Calu3 (cell line): ENCODE measurements around the gene ALAD. TPM values are rescaled to one million over a fixed set of nuclear protein-coding genes. Genes with fewer than 3 reads are reported as not detected.
A peak's percentile ranks its signal among the peaks of the same experiment; 100 is the strongest.

Experiments
- BruUV-seq: library from RNA; stranded (reverse); fragments of 400-500 nt; replicated peaks from 2 replicates; lab custom pipeline; 2021; lab: Mats Ljungman, UMichigan
- CTCF ChIA-PET: fragments of 300-600 bp; sonication (Branson Sonifier 250); formaldehyde crosslinking; loops from one replicate; lab custom pipeline; 2022; ENCODE audit warnings: antibody characterized with exemption; lab: Charles Lee
- DNase-seq: peaks from one replicate; pipeline ENCODE4 v3.0.0; 2022
- H3K27ac Mint-ChIP-seq: one replicate; pipeline ENCODE4 v1.8.0; 2022; ENCODE audit warnings: mixed read lengths; ENCODE audit not compliant: unreplicated experiment
- H3K27me3 Mint-ChIP-seq: one replicate; pipeline ENCODE4 v1.8.0; 2022; ENCODE audit warnings: mixed read lengths; ENCODE audit not compliant: unreplicated experiment
- H3K36me3 Mint-ChIP-seq: one replicate; pipeline ENCODE4 v1.8.0; 2022; ENCODE audit warnings: mild to moderate bottlenecking, moderate library complexity, mixed read lengths; ENCODE audit not compliant: insufficient read depth, unreplicated experiment
- H3K4me1 Mint-ChIP-seq: one replicate; pipeline ENCODE4 v1.8.0; 2022; ENCODE audit warnings: mild to moderate bottlenecking, low read depth, mixed read lengths; ENCODE audit not compliant: unreplicated experiment
- H3K4me3 Mint-ChIP-seq: one replicate; pipeline ENCODE4 v1.8.0; 2022; ENCODE audit warnings: mild to moderate bottlenecking, low read depth, moderate library complexity, mixed read lengths; ENCODE audit not compliant: unreplicated experiment
- H3K9me3 Mint-ChIP-seq: one replicate; pipeline ENCODE4 v1.8.0; 2022; ENCODE audit warnings: low read depth, mixed read lengths; ENCODE audit not compliant: unreplicated experiment
- CTCF ChIP-seq: fragments of 200-600 bp; IDR thresholded peaks from one replicate; pipeline ENCODE4 v1.8.0; 2022; ENCODE audit warnings: antibody characterized with exemption; ENCODE audit not compliant: unreplicated experiment
- intact Hi-C: fragments of 100-400 bp; cut with micrococcal nuclease; formaldehyde crosslinking; loops from one replicate; pipeline ENCODE4 v1.10.0; 2022; ENCODE audit not compliant: unreplicated experiment
- total RNA-seq: library from RNA; stranded (reverse); gene quantifications from 2 replicates; pipeline ENCODE4 v1.2.3, GENCODE V29; 2022

Gene ALAD
- total RNA-seq, 1 experiment from 2014 or later = 20.6 TPM

DNA sequence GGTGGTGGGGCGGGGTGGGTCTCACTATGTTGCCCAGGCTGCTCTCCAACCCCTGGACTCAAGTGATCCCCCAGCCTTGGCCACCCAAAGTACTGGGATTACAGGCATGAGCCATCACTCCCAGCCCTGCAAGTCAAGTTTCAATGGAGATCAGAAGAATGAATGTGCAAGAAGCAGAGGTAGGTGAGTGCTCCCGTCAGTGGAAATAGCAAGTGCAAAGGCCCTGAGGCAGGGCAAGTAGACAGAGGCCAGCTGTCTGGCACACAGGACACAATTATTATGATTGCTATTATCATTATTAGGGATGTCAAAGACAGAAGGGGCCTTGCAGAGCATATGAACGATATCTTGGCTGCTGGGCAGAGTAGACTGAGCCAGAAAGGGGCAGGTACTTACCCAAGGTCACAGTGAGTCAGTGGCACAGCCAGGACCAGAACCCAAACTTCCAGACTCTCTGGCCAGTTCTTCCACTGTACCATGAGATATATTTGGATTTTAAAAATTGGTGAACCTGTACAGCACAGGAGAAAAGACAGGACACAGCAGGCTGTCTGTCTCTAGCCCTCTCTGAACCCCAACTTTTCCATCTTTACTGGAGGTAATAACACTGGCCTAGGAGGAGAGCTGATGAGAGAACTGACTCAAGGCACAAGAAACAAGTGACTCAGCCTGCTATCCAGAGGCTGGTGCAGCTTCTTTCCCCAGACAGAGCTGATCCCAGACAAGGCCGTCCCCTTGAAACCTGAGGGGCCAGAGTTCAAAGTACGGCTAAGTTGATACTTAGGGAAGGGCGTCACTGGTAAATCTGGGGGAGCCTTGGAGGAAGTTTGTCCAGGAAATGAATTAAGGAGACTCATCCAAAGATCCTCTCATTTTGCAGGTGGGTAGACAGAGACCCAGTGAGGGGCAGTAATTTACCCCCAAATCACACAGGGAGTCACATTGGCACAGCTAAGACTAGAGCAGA is 25.7 kb downstream of the ALAD start:
- BruUV-seq = no TSS peak
- no peak for TF ChIP-seq CTCF
- intact Hi-C loops = no loop called here
- H3K4me3 Mint-ChIP-seq = peak overlapping the region; percentile 79
- CTCF ChIA-PET = no interaction called here
- peaks cover 39% of the 10 kb centered on the region for H3K36me3 Mint-ChIP-seq
- no peak for DNase-seq
- H3K9me3 Mint-ChIP-seq = no peaks in the 10 kb centered on the region
- H3K4me1 Mint-ChIP-seq = peaks cover 12% of the 10 kb centered on the region
- H3K27me3 Mint-ChIP-seq = no peaks in the 10 kb centered on the region
- H3K27ac Mint-ChIP-seq = peak overlapping the region; percentile 82

GRCh38 chr9:113373676-113374392 is 27.2 kb downstream of the ALAD start:
- Mint-ChIP-seq H3K4me3 (no peak overlapping the region), H3K27ac (no peak overlapping the region), H3K36me3 (peaks cover 37% of the 10 kb centered on the region), H3K9me3 (no peaks in the 10 kb centered on the region), H3K4me1 (peaks cover 4% of the 10 kb centered on the region), H3K27me3 (no peaks in the 10 kb centered on the region)
- intact Hi-C loops = no loop called here
- BruUV-seq = no TSS peak
- DNase-seq = no peak
- CTCF ChIA-PET = interaction anchor here (0.6 kb wide), 1 partner anchor 58 kb away, joined by 3 read pairs; no protein-coding TSS in a partner anchor
- TF ChIP-seq CTCF = no peak

DNA sequence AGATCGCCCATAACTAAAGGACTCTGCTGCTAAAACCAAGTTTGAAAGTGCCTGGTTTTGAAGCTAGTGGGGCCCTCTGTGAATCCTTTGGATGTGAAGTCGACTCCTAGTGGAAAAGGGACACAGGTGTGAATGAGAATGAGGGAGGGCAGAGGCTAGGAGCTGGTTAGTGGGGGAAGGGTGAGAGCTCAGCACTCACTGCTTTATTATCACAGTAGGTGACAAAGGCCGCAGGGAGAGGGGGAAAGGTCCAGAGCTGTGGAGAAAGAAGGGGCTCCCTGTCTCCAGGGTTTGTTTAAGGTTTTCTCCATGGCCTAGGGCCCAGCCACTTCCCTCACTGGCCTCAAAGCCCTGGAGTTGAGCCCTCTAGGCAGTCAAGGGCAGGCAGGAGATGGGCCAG is 27.8 kb downstream of the ALAD start:
- DNase-seq = no peak
- peaks cover 36% of the 10 kb centered on the region for H3K36me3 Mint-ChIP-seq
- no peaks in the 10 kb centered on the region for H3K4me1 Mint-ChIP-seq
- no peak overlapping the region for H3K4me3 Mint-ChIP-seq
- TF ChIP-seq CTCF = no peak
- CTCF ChIA-PET = interaction anchor here (0.6 kb wide), 1 partner anchor 58 kb away, joined by 3 read pairs; no protein-coding TSS in a partner anchor
- no peaks in the 10 kb centered on the region for H3K9me3 Mint-ChIP-seq
- no peak overlapping the region for H3K27ac Mint-ChIP-seq
- BruUV-seq = no TSS peak
- intact Hi-C loops = no loop called here
- H3K27me3 Mint-ChIP-seq = no peaks in the 10 kb centered on the region

DNA sequence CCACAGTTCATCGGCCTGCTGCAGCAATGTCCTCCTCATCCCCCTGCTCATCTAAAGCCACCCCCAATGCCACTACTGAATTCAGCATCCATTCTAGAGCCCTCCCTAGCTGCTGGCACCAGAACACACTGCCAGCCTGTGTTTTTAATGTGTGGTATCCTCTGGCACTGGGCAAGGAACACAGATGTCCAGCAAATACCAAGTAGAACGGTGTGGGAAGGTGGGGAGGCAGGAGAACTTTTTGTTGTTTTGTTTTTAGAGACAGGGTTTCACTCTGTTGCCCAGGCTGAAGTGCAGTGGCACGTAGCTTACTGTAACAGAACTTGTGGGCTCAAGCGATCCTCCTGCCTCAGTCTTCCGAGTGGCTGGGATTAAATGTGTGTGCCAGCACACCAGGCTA is 29.0 kb downstream of the ALAD start:
- Mint-ChIP-seq H3K27ac (no peak overlapping the region), H3K36me3 (peaks cover 35% of the 10 kb centered on the region), H3K4me1 (no peaks in the 10 kb centered on the region), H3K27me3 (no peaks in the 10 kb centered on the region), H3K9me3 (no peaks in the 10 kb centered on the region), H3K4me3 (no peak overlapping the region)
- TF ChIP-seq CTCF = no peak
- CTCF ChIA-PET = no interaction called here
- intact Hi-C loops = no loop called here
- no peak for DNase-seq
- no TSS peak for BruUV-seq
